ENCODE results near the gene VMO1.
A peak's percentile ranks its signal among the peaks of the same experiment; 100 is the strongest.

The VMO1 gene

GRCh38 chr17:4788807-4789700 is 2.9 kb upstream of the VMO1 start, which contains the start of gene GLTPD2:
Gene GLTPD2, plus strand, starts transcription at chr17:4788964. Its CDS starts 48 bp downstream, at chr17:4789012.
- WGBS (ENCODE audit: extremely low coverage, insufficient coverage, low lambda C conversion rate) = no CpG with 5 or more reads among the region's 62 CpGs

GRCh38 chr17:4788159-4788806 is 2.1 kb upstream of the VMO1 start:
- Histone ChIP-seq H2AK5ac (ENCODE audit: low read length) (no peak overlapping the region), H3K4ac (ENCODE audit: low read depth, low read length) (no peak overlapping the region), H3K56ac (ENCODE audit: low read length) (peak overlapping the region; percentile 95), H3K27ac (ENCODE audit: low read depth, low read length) (no peak overlapping the region), H4K8ac (ENCODE audit: low read depth, low read length) (no peak overlapping the region), H3K79me1 (ENCODE audit: low read length) (no peaks in the 10 kb centered on the region), H3K18ac (ENCODE audit: low read length) (no peak overlapping the region), H3K4me1 (ENCODE audit: control insufficient read depth, low read depth, low read length) (peaks cover 2% of the 10 kb centered on the region), H2BK120ac (ENCODE audit: low read depth, low read length) (no peak overlapping the region), H3K4me3 (ENCODE audit: low read length) (no peak overlapping the region), H3K36me3 (ENCODE audit: control insufficient read depth, insufficient read depth, low read length) (no peaks in the 10 kb centered on the region), H3K9ac (ENCODE audit: low read length) (peak overlapping the region; percentile 90), H3K79me2 (ENCODE audit: control insufficient read depth, insufficient read depth, low read length) (no peaks in the 10 kb centered on the region), H4K5ac (ENCODE audit: low read length) (no peak overlapping the region), H3K4me2 (ENCODE audit: low read length) (peak overlapping the region; percentile 84), H3K23ac (ENCODE audit: low read length) (no peak overlapping the region), H3K27me3 (ENCODE audit: insufficient read depth, low read length, poor library complexity) (peaks cover 2% of the 10 kb centered on the region), H2BK5ac (ENCODE audit: low read length) (no peak overlapping the region), H2BK15ac (replicated peaks; ENCODE audit: low read depth) (no peak overlapping the region)
- no peak for DNase-seq
- WGBS (ENCODE audit: extremely low coverage, insufficient coverage, low lambda C conversion rate) = no CpG with 5 or more reads among the region's 14 CpGs

More at GRCh38 chr17:4788807-4789700, 2.9 kb upstream of the VMO1 start, which contains the start of gene GLTPD2:
- H3K4ac ChIP-seq (ENCODE audit: low read depth, low read length) = no peak within 1 kb of the TSS
- peak within 1 kb of the TSS; percentile 84 for H3K4me2 ChIP-seq (ENCODE audit: low read length)
- H3K79me1 ChIP-seq (ENCODE audit: low read length) = no peaks in the 10 kb centered on the region
- H4K8ac ChIP-seq (ENCODE audit: low read depth, low read length) = no peak within 1 kb of the TSS
- H3K27me3 ChIP-seq (ENCODE audit: insufficient read depth, low read length, poor library complexity) = peaks cover 2% of the 10 kb centered on the region
- peak within 1 kb of the TSS; percentile 90 for H3K9ac ChIP-seq (ENCODE audit: low read length)
- no peak within 1 kb of the TSS for H4K5ac ChIP-seq (ENCODE audit: low read length)
- no peak within 1 kb of the TSS for H2AK5ac ChIP-seq (ENCODE audit: low read length)
- peak within 1 kb of the TSS; percentile 17 for H3K27ac ChIP-seq (ENCODE audit: low read depth, low read length)
- DNase-seq = peak; percentile 61
- peak within 1 kb of the TSS; percentile 95 for H3K56ac ChIP-seq (ENCODE audit: low read length)
- peaks cover 2% of the 10 kb centered on the region for H3K4me1 ChIP-seq (ENCODE audit: control insufficient read depth, low read depth, low read length)
- H3K18ac ChIP-seq (ENCODE audit: low read length) = peak within 1 kb of the TSS; percentile 61
- no peak within 1 kb of the TSS for H2BK5ac ChIP-seq (ENCODE audit: low read length)
- H3K23ac ChIP-seq (ENCODE audit: low read length) = no peak within 1 kb of the TSS
- no peaks in the 10 kb centered on the region for H3K36me3 ChIP-seq (ENCODE audit: control insufficient read depth, insufficient read depth, low read length)
- H2BK15ac ChIP-seq (replicated peaks; ENCODE audit: low read depth) = no peak within 1 kb of the TSS
- no peaks in the 10 kb centered on the region for H3K79me2 ChIP-seq (ENCODE audit: control insufficient read depth, insufficient read depth, low read length)
- H3K4me3 ChIP-seq (ENCODE audit: low read length) = peak within 1 kb of the TSS; percentile 46
- no peak within 1 kb of the TSS for H2BK120ac ChIP-seq (ENCODE audit: low read depth, low read length)

GRCh38 chr17:4786516-4786915 is 352 bp upstream of the VMO1 start:
- no peaks in the 10 kb centered on the region for H3K36me3 ChIP-seq (ENCODE audit: control insufficient read depth, insufficient read depth, low read length)
- H3K79me2 ChIP-seq (ENCODE audit: control insufficient read depth, insufficient read depth, low read length) = no peaks in the 10 kb centered on the region
- H2BK120ac ChIP-seq (ENCODE audit: low read depth, low read length) = no peak overlapping the region
- H4K8ac ChIP-seq (ENCODE audit: low read depth, low read length) = no peak overlapping the region
- no peaks in the 10 kb centered on the region for H3K79me1 ChIP-seq (ENCODE audit: low read length)
- H2BK15ac ChIP-seq (replicated peaks; ENCODE audit: low read depth) = no peak overlapping the region
- no peak overlapping the region for H3K27ac ChIP-seq (ENCODE audit: low read depth, low read length)
- H3K9ac ChIP-seq (ENCODE audit: low read length) = no peak overlapping the region
- H3K4ac ChIP-seq (ENCODE audit: low read depth, low read length) = no peak overlapping the region
- peaks cover 2% of the 10 kb centered on the region for H3K4me1 ChIP-seq (ENCODE audit: control insufficient read depth, low read depth, low read length)
- no peak overlapping the region for H2BK5ac ChIP-seq (ENCODE audit: low read length)
- no peak for DNase-seq
- no CpG with 5 or more reads among the region's 6 CpGs for WGBS (ENCODE audit: extremely low coverage, insufficient coverage, low lambda C conversion rate)
- H3K18ac ChIP-seq (ENCODE audit: low read length) = no peak overlapping the region
- no peak overlapping the region for H3K4me3 ChIP-seq (ENCODE audit: low read length)
- no peak overlapping the region for H3K23ac ChIP-seq (ENCODE audit: low read length)
- H3K4me2 ChIP-seq (ENCODE audit: low read length) = no peak overlapping the region
- peaks cover 2% of the 10 kb centered on the region for H3K27me3 ChIP-seq (ENCODE audit: insufficient read depth, low read length, poor library complexity)
- H2AK5ac ChIP-seq (ENCODE audit: low read length) = no peak overlapping the region
- H3K56ac ChIP-seq (ENCODE audit: low read length) = no peak overlapping the region
- no peak overlapping the region for H4K5ac ChIP-seq (ENCODE audit: low read length)

GRCh38 chr17:4785311-4786105 is 656 bp downstream of the VMO1 start:
- Histone ChIP-seq H3K23ac (ENCODE audit: low read length) (no peak overlapping the region), H2AK5ac (ENCODE audit: low read length) (no peak overlapping the region), H2BK120ac (ENCODE audit: low read depth, low read length) (no peak overlapping the region), H2BK5ac (ENCODE audit: low read length) (no peak overlapping the region), H3K4me1 (ENCODE audit: control insufficient read depth, low read depth, low read length) (peaks cover 2% of the 10 kb centered on the region), H3K79me2 (ENCODE audit: control insufficient read depth, insufficient read depth, low read length) (no peaks in the 10 kb centered on the region), H4K5ac (ENCODE audit: low read length) (no peak overlapping the region), H3K27ac (ENCODE audit: low read depth, low read length) (no peak overlapping the region), H3K4ac (ENCODE audit: low read depth, low read length) (no peak overlapping the region), H4K8ac (ENCODE audit: low read depth, low read length) (no peak overlapping the region), H3K79me1 (ENCODE audit: low read length) (no peaks in the 10 kb centered on the region), H3K27me3 (ENCODE audit: insufficient read depth, low read length, poor library complexity) (peaks cover 2% of the 10 kb centered on the region), H3K18ac (ENCODE audit: low read length) (no peak overlapping the region), H3K4me3 (ENCODE audit: low read length) (no peak overlapping the region), H3K4me2 (ENCODE audit: low read length) (no peak overlapping the region), H2BK15ac (replicated peaks; ENCODE audit: low read depth) (no peak overlapping the region), H3K36me3 (ENCODE audit: control insufficient read depth, insufficient read depth, low read length) (no peaks in the 10 kb centered on the region), H3K56ac (ENCODE audit: low read length) (no peak overlapping the region), H3K9ac (ENCODE audit: low read length) (no peak overlapping the region)
- WGBS (ENCODE audit: extremely low coverage, insufficient coverage, low lambda C conversion rate) = no CpG with 5 or more reads among the region's 61 CpGs
- DNase-seq = no peak

GRCh38 chr17:4782652-4783051 is 3.5 kb downstream of the VMO1 start:
- Histone ChIP-seq H2BK120ac (ENCODE audit: low read depth, low read length) (no peak overlapping the region), H3K56ac (ENCODE audit: low read length) (no peak overlapping the region), H3K23ac (ENCODE audit: low read length) (no peak overlapping the region), H2AK5ac (ENCODE audit: low read length) (no peak overlapping the region), H3K36me3 (ENCODE audit: control insufficient read depth, insufficient read depth, low read length) (no peaks in the 10 kb centered on the region), H2BK5ac (ENCODE audit: low read length) (no peak overlapping the region), H3K4me2 (ENCODE audit: low read length) (no peak overlapping the region), H4K5ac (ENCODE audit: low read length) (no peak overlapping the region), H3K9ac (ENCODE audit: low read length) (no peak overlapping the region), H3K4ac (ENCODE audit: low read depth, low read length) (no peak overlapping the region), H3K27ac (ENCODE audit: low read depth, low read length) (no peak overlapping the region), H3K27me3 (ENCODE audit: insufficient read depth, low read length, poor library complexity) (no peaks in the 10 kb centered on the region), H3K4me3 (ENCODE audit: low read length) (no peak overlapping the region), H3K79me1 (ENCODE audit: low read length) (no peaks in the 10 kb centered on the region), H3K18ac (ENCODE audit: low read length) (no peak overlapping the region), H2BK15ac (replicated peaks; ENCODE audit: low read depth) (no peak overlapping the region), H3K4me1 (ENCODE audit: control insufficient read depth, low read depth, low read length) (no peaks in the 10 kb centered on the region), H4K8ac (ENCODE audit: low read depth, low read length) (no peak overlapping the region), H3K79me2 (ENCODE audit: control insufficient read depth, insufficient read depth, low read length) (no peaks in the 10 kb centered on the region)
- DNase-seq = no peak
- WGBS (ENCODE audit: extremely low coverage, insufficient coverage, low lambda C conversion rate) = no CpG with 5 or more reads among the region's 28 CpGs
